Stomach (tissue), 9 donors: ENCODE measurements around the gene SLC27A2. TPM values are rescaled to one million over a fixed set of nuclear protein-coding genes. Genes with fewer than 3 reads are reported as not detected.

ENCODE experiments used
- DNase-seq, 2 donors: peaks; one replicate each; pipeline versions ENCODE4 v3.0.0 to v3.0.0-alpha.2; 2013 to 2019
- H3K27ac ChIP-seq, 5 donors: fragments of 200-600 bp in 4 of 5; sonication (generic) in 4 of 5; one replicate each; pipeline ENCODE4 v1.5.1; 2013 to 2019; ENCODE audit warnings: mild to moderate bottlenecking in 1 of 5, moderate library complexity in 1 of 5
- H3K27me3 ChIP-seq, 3 donors: fragments of 200-600 bp; sonication (generic); one replicate each; pipeline ENCODE4 v1.5.1; 2017 to 2019; ENCODE audit warnings: mixed run types in 1 of 3
- H3K36me3 ChIP-seq, 4 donors: fragments of 200-600 bp; sonication (generic); 1 replicate in 3 of 4; 2 replicates in 1 of 4; pipeline ENCODE4 v1.5.1; 2016 to 2019
- H3K4me1 ChIP-seq, 4 donors: fragments of 200-600 bp; sonication (generic); one replicate each; pipeline ENCODE4 v1.5.1; 2016 to 2019
- H3K4me3 ChIP-seq, 4 donors: fragments of 200-600 bp; sonication (generic) in 3 of 4; one replicate each; pipeline ENCODE4 v1.5.1; 2016 to 2019; ENCODE audit warnings: mild to moderate bottlenecking in 1 of 4
- H3K9me3 ChIP-seq, 4 donors: fragments of 200-600 bp; sonication (generic); one replicate each; pipeline ENCODE4 v1.5.1; 2016 to 2019
- EP300 ChIP-seq: sonication (generic); formaldehyde crosslinking; IDR thresholded peaks from one replicate; pipeline ENCODE4 v1.6.1; 2017; ENCODE audit warnings: antibody characterized with exemption
- POLR2A ChIP-seq, 4 donors: fragments of 450-650 bp; IDR thresholded peaks; one replicate each; pipeline ENCODE4 v1.6.1; 2016; ENCODE audit warnings: antibody characterized with exemption in 4 of 4, control low read depth in 2 of 4, mild to moderate bottlenecking in 1 of 4, moderate library complexity in 1 of 4
- POLR2AphosphoS5 ChIP-seq, 3 donors: sonication (generic); formaldehyde crosslinking; IDR thresholded peaks; one replicate each; pipeline ENCODE4 v1.6.1; 2016; ENCODE audit warnings: antibody characterized with exemption in 3 of 3
- WGBS, 5 donors: extraction: QIAGEN DNeasy Blood & Tissue Kit in 3 of 5; methylation state at CpG; one replicate each; pipeline versions ENCODE4 v1.1.5 to v1.1.7; 2013 to 2018; 5-methylcytosine and 5-hydroxymethylcytosine counted together
- intact Hi-C: fragments of 100-400 bp; cut with DNase I; formaldehyde crosslinking; loops from one replicate; pipeline ENCODE4 v1.15.1; 2023; ENCODE audit warnings: low total_unique reads
- polyA plus RNA-seq, 3 donors: library from polyadenylated mRNA; stranded (reverse); fragments of 200-250 nt; gene quantifications; one replicate each; pipeline ENCODE4 v1.2.3, GENCODE V29; 2013
- total RNA-seq, 5 donors: library from RNA; depleted of rRNA; stranded (reverse); fragments of >200 nt; gene quantifications; one replicate each; pipeline versions ENCODE4 v1.1.0 to v1.2.3, GENCODE V29; 2014 to 2016
- TF ChIP-seq, protein P1 (sequence below), 7 experiments: fragments of 450-650 bp in 4 of 7; fragments of 200-600 bp in 3 of 7; sonication (generic) in 3 of 7; IDR thresholded peaks; one replicate each; pipeline ENCODE4 v1.5.1; 2016 to 2019; ENCODE audit warnings: antibody characterized with exemption in 7 of 7, control low read depth in 2 of 7, mild to moderate bottlenecking in 1 of 7
- donor health status: healthy with polysubstance abuse.
- donor health status: Bipolar disorder and iron deficiency.
- donor health status: healthy.

SLC27A2 gene
- total and polyA plus RNA-seq, 8 donors, result 0.61 to 53.6 (median 2.3) TPM; not detected in 2

DNA sequence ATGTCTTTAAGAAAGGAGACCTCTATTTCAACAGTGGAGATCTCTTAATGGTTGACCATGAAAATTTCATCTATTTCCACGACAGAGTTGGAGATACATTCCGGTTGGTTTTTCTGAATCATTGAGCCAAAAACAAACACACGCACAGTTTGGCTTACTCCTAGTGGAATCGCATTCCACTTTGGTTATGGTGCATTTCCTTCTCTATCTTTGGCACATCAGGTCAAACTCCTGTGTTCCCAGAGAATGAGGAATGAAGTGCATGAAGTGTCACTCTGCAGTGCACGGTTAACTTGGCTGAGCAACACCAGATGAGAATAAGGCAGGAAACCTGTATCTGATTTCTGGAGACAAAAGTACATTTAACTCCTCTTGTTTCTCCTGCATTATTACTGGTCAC, 45.1 kb downstream of the SLC27A2 start:
- no peaks in the 10 kb centered on the region for H3K4me1 ChIP-seq
- WGBS, 5 donors, result 74 to 81% (median 77%) methylated on average over 5 of the region's 5 CpGs
- H3K27me3 ChIP-seq, result no peaks in the 10 kb centered on the region
- intact Hi-C loops, result no loop called here
- H3K27ac ChIP-seq, result no peak overlapping the region
- no peak overlapping the region for H3K4me3 ChIP-seq
- TF ChIP-seq, protein P1, sequence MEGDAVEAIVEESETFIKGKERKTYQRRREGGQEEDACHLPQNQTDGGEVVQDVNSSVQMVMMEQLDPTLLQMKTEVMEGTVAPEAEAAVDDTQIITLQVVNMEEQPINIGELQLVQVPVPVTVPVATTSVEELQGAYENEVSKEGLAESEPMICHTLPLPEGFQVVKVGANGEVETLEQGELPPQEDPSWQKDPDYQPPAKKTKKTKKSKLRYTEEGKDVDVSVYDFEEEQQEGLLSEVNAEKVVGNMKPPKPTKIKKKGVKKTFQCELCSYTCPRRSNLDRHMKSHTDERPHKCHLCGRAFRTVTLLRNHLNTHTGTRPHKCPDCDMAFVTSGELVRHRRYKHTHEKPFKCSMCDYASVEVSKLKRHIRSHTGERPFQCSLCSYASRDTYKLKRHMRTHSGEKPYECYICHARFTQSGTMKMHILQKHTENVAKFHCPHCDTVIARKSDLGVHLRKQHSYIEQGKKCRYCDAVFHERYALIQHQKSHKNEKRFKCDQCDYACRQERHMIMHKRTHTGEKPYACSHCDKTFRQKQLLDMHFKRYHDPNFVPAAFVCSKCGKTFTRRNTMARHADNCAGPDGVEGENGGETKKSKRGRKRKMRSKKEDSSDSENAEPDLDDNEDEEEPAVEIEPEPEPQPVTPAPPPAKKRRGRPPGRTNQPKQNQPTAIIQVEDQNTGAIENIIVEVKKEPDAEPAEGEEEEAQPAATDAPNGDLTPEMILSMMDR (IDR thresholded peaks at IDR 0.05), result no peak
- no peak for TF ChIP-seq EP300
- TF ChIP-seq POLR2A (IDR thresholded peaks at IDR 0.05), result no peak
- no peak for TF ChIP-seq POLR2AphosphoS5 (IDR thresholded peaks at IDR 0.05)
- DNase-seq, result no peak
- H3K9me3 ChIP-seq, result no peaks in the 10 kb centered on the region
- H3K36me3 ChIP-seq, result no peaks in the 10 kb centered on the region

DNA sequence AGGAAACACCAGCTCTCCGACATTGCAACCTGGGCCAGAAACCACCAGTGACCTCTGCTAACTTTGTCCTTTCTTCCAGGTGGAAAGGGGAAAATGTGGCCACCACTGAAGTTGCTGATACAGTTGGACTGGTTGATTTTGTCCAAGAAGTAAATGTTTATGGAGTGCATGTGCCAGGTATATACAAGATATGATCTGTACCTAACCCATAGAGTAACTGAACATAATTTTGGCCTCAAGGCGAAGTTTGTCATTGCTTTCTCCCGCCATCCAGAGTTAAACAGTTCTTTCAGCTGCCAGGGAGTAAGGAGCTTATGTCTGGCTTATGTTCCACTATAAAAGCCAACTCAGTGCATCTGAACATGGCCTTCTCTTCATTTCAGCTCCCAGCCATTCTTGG, 46.9 kb downstream of the SLC27A2 start:
- DNase-seq, result no peak
- 47 to 83% (median 79%) methylated on average over 3 of the region's 3 CpGs for WGBS, 5 donors
- H3K27ac ChIP-seq, result no peak overlapping the region
- H3K27me3 ChIP-seq, result no peaks in the 10 kb centered on the region
- H3K4me3 ChIP-seq, result no peak overlapping the region
- H3K9me3 ChIP-seq, result no peaks in the 10 kb centered on the region
- intact Hi-C loops, result no loop called here
- no peak for TF ChIP-seq POLR2AphosphoS5 (IDR thresholded peaks at IDR 0.05)
- no peak for TF ChIP-seq EP300
- H3K36me3 ChIP-seq, result no peaks in the 10 kb centered on the region
- no peaks in the 10 kb centered on the region for H3K4me1 ChIP-seq

DNA sequence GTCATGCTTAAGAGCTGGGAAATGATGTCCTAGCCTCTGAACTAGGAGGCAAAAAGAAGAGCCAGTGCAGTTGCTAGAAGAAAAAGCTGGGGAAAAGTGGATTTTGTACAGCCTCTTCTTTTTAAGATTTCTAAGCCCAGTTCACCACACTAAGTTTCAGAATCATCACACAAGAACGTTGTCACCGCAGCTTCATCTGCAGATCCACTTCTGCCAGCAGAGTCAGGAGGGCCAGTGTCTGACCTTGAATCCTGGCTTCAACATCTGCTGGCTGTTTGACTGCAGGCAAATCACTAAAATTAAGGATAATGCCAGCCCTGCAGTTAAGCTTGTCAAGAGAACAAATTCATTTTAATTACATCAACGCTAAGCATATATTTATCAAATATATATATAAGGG, 47.3 kb downstream of the SLC27A2 start:
- intact Hi-C loops, result no loop called here
- Histone ChIP-seq H3K27ac (no peak overlapping the region), H3K27me3 (no peaks in the 10 kb centered on the region), H3K4me3 (no peak overlapping the region), H3K9me3 (no peaks in the 10 kb centered on the region), H3K4me1 (no peaks in the 10 kb centered on the region), H3K36me3 (no peaks in the 10 kb centered on the region)
- 75 to 88% (median 83%) methylated on average over 3 of the region's 3 CpGs for WGBS, 5 donors
- TF ChIP-seq POLR2AphosphoS5 (IDR thresholded peaks at IDR 0.05) (no peak), POLR2A (IDR thresholded peaks at IDR 0.05) (no peak), EP300 (no peak)
- TF ChIP-seq, protein P1 (IDR thresholded peaks at IDR 0.05), result no peak
- no peak for DNase-seq

DNA sequence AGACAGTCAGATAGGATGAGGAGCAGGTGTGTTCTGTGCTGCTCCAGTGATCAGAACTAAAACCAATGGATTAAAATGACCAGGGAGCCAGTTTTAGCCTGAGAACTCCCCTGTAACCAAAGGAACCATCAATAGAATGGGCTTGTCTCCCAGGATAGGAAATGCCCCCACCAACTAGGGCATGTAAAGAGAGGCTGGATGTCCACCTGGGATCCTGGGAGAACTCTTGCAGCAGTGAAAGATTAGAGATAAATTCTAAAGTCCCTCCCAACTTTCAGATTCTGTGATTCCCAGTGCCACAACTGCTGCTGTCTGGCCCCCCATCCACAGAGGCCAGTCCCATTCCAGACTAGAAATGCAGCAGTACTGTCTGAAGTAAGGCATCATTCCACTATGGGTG, 49.8 kb downstream of the SLC27A2 start:
- no peak for DNase-seq
- intact Hi-C loops, result no loop called here
- Histone ChIP-seq H3K36me3 (no peaks in the 10 kb centered on the region), H3K27me3 (no peaks in the 10 kb centered on the region), H3K27ac (no peak overlapping the region), H3K9me3 (no peaks in the 10 kb centered on the region), H3K4me3 (no peak overlapping the region), H3K4me1 (no peaks in the 10 kb centered on the region)
- no peak for TF ChIP-seq POLR2AphosphoS5 (IDR thresholded peaks at IDR 0.05)
- TF ChIP-seq, protein P1 (IDR thresholded peaks at IDR 0.05), result no peak

DNA sequence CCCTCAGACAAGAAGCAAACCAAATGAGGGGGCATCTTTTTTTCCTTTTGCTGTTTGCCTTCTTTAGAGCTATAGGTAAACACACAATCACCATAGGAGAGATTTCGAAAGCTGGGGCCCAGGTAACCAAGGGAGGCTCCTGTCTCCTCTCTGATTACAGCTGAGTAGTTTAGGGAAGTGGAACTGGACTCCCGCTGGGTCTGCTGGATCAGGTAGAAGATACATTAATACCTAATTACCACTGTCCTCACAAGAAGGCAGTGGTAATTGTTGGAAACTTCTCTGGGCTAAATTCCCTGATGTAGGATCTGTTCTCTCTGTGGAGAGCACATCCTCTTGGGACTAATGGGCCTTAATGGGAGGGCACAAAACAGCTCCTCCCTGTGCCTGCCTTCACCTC, 50.8 kb downstream of the SLC27A2 start:
- no peak overlapping the region for H3K27ac ChIP-seq
- no peaks in the 10 kb centered on the region for H3K4me1 ChIP-seq
- no peaks in the 10 kb centered on the region for H3K27me3 ChIP-seq
- no peak for DNase-seq
- WGBS, 5 donors, result 75 to 86% (median 82%) methylated on average over 2 of the region's 2 CpGs
- H3K9me3 ChIP-seq, result no peaks in the 10 kb centered on the region
- intact Hi-C loops, result no loop called here
- no peaks in the 10 kb centered on the region for H3K36me3 ChIP-seq
- TF ChIP-seq POLR2A (IDR thresholded peaks at IDR 0.05), result no peak
- TF ChIP-seq EP300, result no peak
- no peak for TF ChIP-seq POLR2AphosphoS5 (IDR thresholded peaks at IDR 0.05)
- TF ChIP-seq, protein P1 (IDR thresholded peaks at IDR 0.05), result no peak
- no peak overlapping the region for H3K4me3 ChIP-seq
